Measurements from ENCODE around the gene C10orf105.

The C10orf105 gene

DNA sequence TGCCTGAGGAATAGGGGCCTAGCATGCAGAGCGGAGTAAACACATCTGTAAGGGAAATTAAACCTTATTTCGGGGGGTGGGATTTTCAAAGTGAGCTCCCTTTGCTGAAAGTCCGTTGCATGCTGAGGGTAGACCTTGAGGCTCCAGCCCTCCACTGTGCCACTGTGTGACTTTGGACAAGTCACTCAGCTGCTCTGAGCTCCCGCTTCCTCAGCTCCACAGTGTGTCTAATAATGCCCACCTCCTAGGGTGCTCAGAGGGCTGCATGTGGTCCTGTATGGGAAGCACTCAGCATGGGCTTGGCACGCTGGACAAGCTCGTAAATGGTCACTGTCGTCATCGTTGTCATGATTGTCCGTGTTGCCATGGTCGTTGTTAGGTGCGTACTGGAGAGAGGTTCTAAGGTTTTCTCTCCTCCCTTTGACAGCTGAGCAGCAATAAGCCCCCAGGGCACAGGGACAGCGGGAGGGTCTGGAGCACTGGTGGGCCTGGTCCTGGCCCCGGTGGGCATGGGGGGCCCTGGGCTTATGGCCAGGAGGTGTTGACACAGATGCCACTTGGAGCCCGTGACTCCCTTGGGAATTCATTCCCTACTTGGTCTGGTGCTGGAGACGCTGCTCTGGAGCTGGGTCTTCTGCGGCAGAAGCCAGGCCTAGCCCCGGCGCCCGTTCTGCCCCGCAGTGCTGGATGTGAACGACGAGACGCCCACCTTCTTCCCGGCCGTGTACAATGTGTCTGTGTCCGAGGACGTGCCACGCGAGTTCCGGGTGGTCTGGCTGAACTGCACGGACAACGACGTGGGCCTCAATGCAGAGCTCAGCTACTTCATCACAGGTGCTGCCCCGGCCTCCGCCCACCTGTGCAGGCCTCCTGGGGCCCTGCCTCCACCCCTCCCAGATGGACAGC is 13.1 kb downstream of the C10orf105 start:
- Histone ChIP-seq H3K9ac (ENCODE audit: low read depth, low read length) (no peak overlapping the region), H3K4me1 (ENCODE audit: insufficient read depth, low read length) (no peaks in the 10 kb centered on the region), H3K9me3 (ENCODE audit: insufficient read depth, low read depth, low read length) (no peaks in the 10 kb centered on the region), H3K27me3 (ENCODE audit: insufficient read depth, low read length) (no peaks in the 10 kb centered on the region; the same call in 1 of the 2 replicates), H3K36me3 (ENCODE audit: insufficient read depth, low read length) (no peaks in the 10 kb centered on the region), H3K4me3 (ENCODE audit: low read length) (no peak overlapping the region), H3K27ac (ENCODE audit: low read depth, low read length) (no peak overlapping the region)
- WGBS, result 94% methylated on average over 35 of the region's 35 CpGs

DNA sequence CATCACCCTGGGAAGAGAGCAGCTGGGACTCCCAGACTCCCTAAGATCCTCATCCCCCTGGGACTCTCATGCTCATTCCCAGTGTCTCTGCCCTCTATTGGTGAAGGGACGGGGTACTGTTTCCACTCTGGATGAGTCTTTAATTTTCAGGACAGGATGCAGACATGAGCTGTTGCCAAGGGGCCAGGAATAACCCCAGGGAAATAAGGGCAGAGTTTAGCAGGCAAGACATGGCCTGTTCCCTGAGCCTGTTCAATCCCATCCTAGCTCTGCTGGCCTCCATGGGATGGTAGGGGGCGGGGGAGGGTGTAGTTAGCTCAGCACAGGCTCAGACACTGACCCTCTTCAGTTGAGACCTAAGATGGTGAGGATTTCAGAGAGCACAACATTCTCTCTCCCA is 14.0 kb downstream of the C10orf105 start:
- Histone ChIP-seq H3K9me3 (ENCODE audit: insufficient read depth, low read depth, low read length) (no peaks in the 10 kb centered on the region), H3K27ac (ENCODE audit: low read depth, low read length) (no peak overlapping the region), H3K4me1 (ENCODE audit: insufficient read depth, low read length) (no peaks in the 10 kb centered on the region), H3K4me3 (ENCODE audit: low read length) (no peak overlapping the region), H3K36me3 (ENCODE audit: insufficient read depth, low read length) (no peaks in the 10 kb centered on the region), H3K27me3 (ENCODE audit: insufficient read depth, low read length) (no peaks in the 10 kb centered on the region; the same call in 1 of the 2 replicates), H3K9ac (ENCODE audit: low read depth, low read length) (no peak overlapping the region)
- 71% methylated on average over 2 of the region's 2 CpGs for WGBS

DNA sequence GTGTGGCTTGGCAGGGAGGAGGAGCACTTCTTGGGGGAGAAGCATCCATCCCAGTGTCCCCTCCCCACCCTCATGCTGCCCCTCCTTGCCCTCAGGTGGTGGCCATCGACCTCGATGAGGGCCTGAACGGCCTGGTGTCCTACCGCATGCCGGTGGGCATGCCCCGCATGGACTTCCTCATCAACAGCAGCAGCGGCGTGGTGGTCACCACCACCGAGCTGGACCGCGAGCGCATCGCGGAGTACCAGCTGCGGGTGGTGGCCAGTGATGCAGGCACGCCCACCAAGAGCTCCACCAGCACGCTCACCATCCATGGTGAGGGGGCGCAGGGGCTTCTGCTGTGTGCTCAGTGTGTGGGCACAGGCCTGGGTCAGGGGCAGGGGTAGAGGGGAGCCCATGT is 14.8 kb downstream of the C10orf105 start:
- Histone ChIP-seq H3K27me3 (ENCODE audit: insufficient read depth, low read length) (no peaks in the 10 kb centered on the region; the same call in 1 of the 2 replicates), H3K27ac (ENCODE audit: low read depth, low read length) (no peak overlapping the region), H3K9ac (ENCODE audit: low read depth, low read length) (no peak overlapping the region), H3K9me3 (ENCODE audit: insufficient read depth, low read depth, low read length) (no peaks in the 10 kb centered on the region), H3K4me1 (ENCODE audit: insufficient read depth, low read length) (no peaks in the 10 kb centered on the region), H3K36me3 (ENCODE audit: insufficient read depth, low read length) (no peaks in the 10 kb centered on the region), H3K4me3 (ENCODE audit: low read length) (no peak overlapping the region)
- WGBS, result 96% methylated on average over 18 of the region's 18 CpGs

DNA sequence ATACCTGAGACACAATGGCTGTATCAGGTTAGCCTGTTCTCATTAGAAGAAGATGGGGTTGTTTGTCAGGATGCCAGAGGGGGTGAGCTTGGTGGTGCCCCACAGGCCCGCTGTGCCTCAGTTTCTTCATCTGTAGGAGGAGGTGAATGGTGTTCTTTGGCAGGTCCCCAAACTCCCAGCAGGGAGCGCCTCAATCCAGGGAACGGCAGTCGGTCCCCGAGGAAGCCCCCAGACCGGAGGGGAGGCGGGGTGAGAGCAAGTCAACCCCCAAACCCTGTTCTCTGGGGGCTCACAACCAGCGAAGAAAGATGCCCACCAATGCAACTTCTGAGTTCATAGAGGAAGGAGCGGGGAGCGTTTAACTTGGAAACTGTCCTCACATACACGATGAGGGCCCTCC is 16.0 kb downstream of the C10orf105 start:
- Histone ChIP-seq H3K9ac (ENCODE audit: low read depth, low read length) (no peak overlapping the region), H3K36me3 (ENCODE audit: insufficient read depth, low read length) (no peaks in the 10 kb centered on the region), H3K4me3 (ENCODE audit: low read length) (no peak overlapping the region), H3K27ac (ENCODE audit: low read depth, low read length) (no peak overlapping the region), H3K9me3 (ENCODE audit: insufficient read depth, low read depth, low read length) (no peaks in the 10 kb centered on the region), H3K4me1 (ENCODE audit: insufficient read depth, low read length) (no peaks in the 10 kb centered on the region), H3K27me3 (ENCODE audit: insufficient read depth, low read length) (no peaks in the 10 kb centered on the region; the same call in 1 of the 2 replicates)
- WGBS, result 93% methylated on average over 11 of the region's 11 CpGs

DNA sequence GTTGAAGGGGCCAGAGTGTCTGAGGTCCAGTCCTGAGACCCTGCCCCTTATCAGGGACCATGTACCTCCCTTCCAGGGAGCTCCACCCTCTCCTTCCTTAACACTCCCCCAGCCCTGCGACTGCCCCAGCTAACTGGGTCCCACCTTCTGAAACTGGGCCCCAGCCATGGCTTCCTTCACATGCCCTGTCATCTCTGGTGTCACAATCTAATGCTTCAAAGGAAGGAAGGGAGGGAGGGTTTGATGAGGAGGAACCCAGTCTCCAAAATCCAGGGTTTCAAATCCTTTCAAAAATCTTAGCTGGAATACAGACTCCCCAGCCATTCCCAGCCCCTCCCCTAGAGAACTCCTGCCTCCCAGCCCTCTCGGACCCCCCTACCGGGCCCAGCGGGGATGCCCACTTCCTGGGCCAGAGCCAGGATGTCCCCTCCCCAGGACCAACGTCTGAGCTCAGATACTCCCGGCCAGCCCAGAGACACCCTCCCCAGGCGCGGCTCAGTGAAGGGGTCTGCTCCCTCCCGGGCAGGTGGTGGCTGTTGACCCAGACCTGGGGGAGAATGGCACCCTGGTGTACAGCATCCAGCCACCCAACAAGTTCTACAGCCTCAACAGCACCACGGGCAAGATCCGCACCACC is 18.0 kb downstream of the C10orf105 start:
- Histone ChIP-seq H3K27ac (ENCODE audit: low read depth, low read length) (no peak overlapping the region), H3K27me3 (ENCODE audit: insufficient read depth, low read length) (no peaks in the 10 kb centered on the region; the same call in 1 of the 2 replicates), H3K9ac (ENCODE audit: low read depth, low read length) (no peak overlapping the region), H3K9me3 (ENCODE audit: insufficient read depth, low read depth, low read length) (no peaks in the 10 kb centered on the region), H3K4me3 (ENCODE audit: low read length) (no peak overlapping the region), H3K36me3 (ENCODE audit: insufficient read depth, low read length) (no peaks in the 10 kb centered on the region), H3K4me1 (ENCODE audit: insufficient read depth, low read length) (0 out of 2 replicates have a peak, but pooled peaks cover under 1% of the 10 kb centered on the region)
- WGBS, result 84% methylated on average over 11 of the region's 11 CpGs

DNA sequence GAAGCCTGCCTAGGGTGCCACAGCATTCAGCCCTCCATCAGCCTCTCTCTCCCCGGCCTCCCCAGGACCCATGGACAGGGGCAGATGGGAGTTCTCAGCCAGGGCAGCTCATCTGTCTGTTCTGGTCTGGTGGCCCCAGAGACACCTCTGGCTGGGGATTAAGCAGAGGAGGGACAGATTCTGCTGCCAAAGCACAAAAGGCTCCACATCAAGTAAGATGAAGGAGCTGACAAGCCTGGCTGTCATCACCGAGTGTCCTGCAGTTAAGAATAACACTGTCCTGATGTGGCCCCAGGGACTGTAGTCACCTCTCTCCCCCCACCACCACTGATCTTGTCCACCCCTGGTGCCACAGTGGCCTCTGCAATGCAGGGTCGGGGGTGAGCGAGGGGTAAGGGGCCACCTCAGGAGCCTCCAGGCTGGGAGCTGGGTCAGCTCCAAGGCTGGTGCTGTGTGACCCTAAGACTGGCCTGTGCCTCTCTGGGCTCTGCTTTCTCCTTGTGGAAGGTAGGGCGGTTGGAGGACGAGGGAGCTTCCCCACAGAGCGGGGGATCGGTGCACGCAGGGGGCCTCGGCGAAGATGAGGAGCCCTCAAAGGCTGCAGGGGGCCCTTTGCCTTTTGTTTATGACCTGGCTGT is 18.7 kb downstream of the C10orf105 start:
- Histone ChIP-seq H3K4me1 (ENCODE audit: insufficient read depth, low read length) (0 out of 2 replicates have a peak, but pooled peaks cover 2% of the 10 kb centered on the region), H3K9me3 (ENCODE audit: insufficient read depth, low read depth, low read length) (no peaks in the 10 kb centered on the region), H3K27ac (ENCODE audit: low read depth, low read length) (no peak overlapping the region)

DNA sequence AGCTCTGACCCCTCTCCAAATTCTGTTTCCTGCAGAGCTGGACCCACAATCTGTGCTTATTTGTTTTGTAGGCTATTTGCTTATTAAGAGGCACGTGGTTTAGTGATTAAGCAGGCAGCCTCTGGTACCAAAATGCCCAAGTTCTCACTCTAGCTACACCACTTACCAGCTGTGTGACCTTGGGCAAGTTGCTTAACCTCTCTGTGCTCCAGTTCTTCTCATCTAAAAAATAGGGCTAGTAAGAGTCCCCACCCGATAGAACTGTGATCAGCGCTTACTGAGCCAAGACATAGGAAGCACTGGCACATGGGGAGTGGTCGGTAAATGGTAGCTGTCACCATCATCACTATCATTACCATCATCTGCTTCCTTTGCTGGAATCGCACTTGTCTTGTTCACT is 20.8 kb downstream of the C10orf105 start:
- Histone ChIP-seq H3K9me3 (ENCODE audit: insufficient read depth, low read depth, low read length) (no peaks in the 10 kb centered on the region), H3K4me3 (ENCODE audit: low read length) (no peak overlapping the region), H3K27me3 (ENCODE audit: insufficient read depth, low read length) (no peaks in the 10 kb centered on the region; the same call in 1 of the 2 replicates), H3K36me3 (ENCODE audit: insufficient read depth, low read length) (no peaks in the 10 kb centered on the region), H3K4me1 (ENCODE audit: insufficient read depth, low read length) (0 out of 2 replicates have a peak, but pooled peaks cover 2% of the 10 kb centered on the region), H3K9ac (ENCODE audit: low read depth, low read length) (no peak overlapping the region), H3K27ac (ENCODE audit: low read depth, low read length) (no peak overlapping the region)
- WGBS, result 92% methylated on average over 5 of the region's 5 CpGs

More for the DNA sequence above, 18.7 kb downstream of the C10orf105 start:
- no peaks in the 10 kb centered on the region for H3K36me3 ChIP-seq (ENCODE audit: insufficient read depth, low read length)
- H3K4me3 ChIP-seq (ENCODE audit: low read length), result no peak overlapping the region
- 91% methylated on average over 11 of the region's 11 CpGs for WGBS
- no peak overlapping the region for H3K9ac ChIP-seq (ENCODE audit: low read depth, low read length)
- H3K27me3 ChIP-seq (ENCODE audit: insufficient read depth, low read length), result no peaks in the 10 kb centered on the region; the same call in 1 of the 2 replicates

DNA sequence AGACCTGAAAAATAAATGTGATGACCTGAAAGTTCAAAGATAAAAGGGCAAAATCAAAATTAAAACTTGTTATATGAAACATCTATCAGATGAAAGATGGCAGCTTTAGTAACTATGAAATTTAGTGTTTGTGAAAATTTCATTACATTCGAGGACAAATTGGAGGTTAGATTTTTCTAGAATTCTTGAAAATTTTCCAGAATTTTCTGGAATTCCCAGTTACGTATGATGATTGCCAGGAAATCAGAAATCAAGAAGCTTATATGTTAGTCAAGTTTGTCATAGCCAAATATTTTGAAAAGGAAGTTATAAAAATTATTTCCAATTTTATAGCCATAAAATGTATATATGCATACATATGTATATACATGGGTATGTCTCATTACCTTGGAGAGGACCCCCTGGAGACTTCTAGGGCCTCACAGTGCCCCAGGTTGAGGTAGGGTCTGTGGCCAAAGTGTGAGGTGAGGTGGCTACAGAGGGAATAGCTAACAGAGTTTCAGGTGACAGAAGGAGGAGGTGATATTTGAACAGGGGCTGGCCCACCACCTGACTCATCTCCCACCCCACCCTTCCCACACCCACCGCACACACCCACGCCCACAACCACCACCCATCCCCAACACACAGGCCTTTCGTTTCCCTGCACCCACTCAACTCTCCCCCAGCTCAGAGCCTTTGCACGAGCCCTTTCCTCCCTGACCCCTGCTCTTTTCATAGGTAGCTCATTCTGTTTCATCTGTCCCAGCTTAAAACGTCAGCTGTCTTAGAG is 21.5 kb downstream of the C10orf105 start:
- H3K9me3 ChIP-seq (ENCODE audit: insufficient read depth, low read depth, low read length), result no peaks in the 10 kb centered on the region
- H3K27me3 ChIP-seq (ENCODE audit: insufficient read depth, low read length), result no peaks in the 10 kb centered on the region; the same call in 1 of the 2 replicates
- no peak overlapping the region for H3K4me3 ChIP-seq (ENCODE audit: low read length)
- 82% methylated on average over 7 of the region's 7 CpGs for WGBS
- H3K9ac ChIP-seq (ENCODE audit: low read depth, low read length), result no peak overlapping the region
- 0 out of 2 replicates have a peak, but pooled peaks cover 2% of the 10 kb centered on the region for H3K4me1 ChIP-seq (ENCODE audit: insufficient read depth, low read length)
- no peak overlapping the region for H3K27ac ChIP-seq (ENCODE audit: low read depth, low read length)
- no peaks in the 10 kb centered on the region for H3K36me3 ChIP-seq (ENCODE audit: insufficient read depth, low read length)

DNA sequence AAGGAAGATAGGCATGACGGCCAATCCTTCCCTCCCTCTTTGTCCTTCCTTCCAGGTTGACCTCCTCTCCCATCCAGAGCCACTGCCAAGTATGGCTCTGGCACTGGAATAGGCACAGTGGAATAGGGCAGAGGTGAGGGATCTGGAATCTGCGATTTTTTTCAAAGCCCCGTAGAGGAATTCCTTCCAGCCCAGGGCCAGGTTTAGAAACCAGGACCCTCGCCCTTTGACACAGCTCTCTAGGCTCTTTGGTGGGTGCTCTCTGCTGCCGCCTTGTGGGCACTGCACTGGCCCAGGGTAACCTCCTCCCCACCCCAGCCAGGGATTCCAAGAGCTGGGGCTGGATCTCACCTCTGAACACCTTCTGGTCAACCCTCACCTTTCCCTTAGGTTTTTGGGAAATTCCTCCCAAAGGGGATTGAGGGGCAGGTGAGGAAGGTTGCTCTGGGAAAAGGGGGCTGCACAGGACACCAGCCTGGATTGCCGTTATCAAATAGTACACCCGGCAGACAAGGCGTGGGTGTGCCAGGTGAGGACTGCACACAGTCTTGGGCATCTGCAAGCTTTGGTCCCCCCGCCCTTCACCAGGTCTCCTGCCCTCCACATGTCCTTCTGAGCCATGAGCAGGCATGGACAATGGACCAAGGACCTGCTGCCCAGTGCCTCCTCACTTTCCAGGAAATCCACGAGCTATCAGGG is 22.8 kb downstream of the C10orf105 start:
- no peaks in the 10 kb centered on the region for H3K27me3 ChIP-seq (ENCODE audit: insufficient read depth, low read length)
- no peak overlapping the region for H3K27ac ChIP-seq (ENCODE audit: low read depth, low read length)
- H3K36me3 ChIP-seq (ENCODE audit: insufficient read depth, low read length), result no peaks in the 10 kb centered on the region
- H3K4me1 ChIP-seq (ENCODE audit: insufficient read depth, low read length), result 0 out of 2 replicates have a peak, but pooled peaks cover 2% of the 10 kb centered on the region
- no peaks in the 10 kb centered on the region for H3K9me3 ChIP-seq (ENCODE audit: insufficient read depth, low read depth, low read length)
- H3K4me3 ChIP-seq (ENCODE audit: low read length), result no peak overlapping the region
- no peak overlapping the region for H3K9ac ChIP-seq (ENCODE audit: low read depth, low read length)
- 62% methylated on average over 9 of the region's 10 CpGs for WGBS
